Neural cell (in vitro differentiated cells): ENCODE data around the gene FAM161B. TPM values are rescaled to one million over a fixed set of nuclear protein-coding genes. Genes with fewer than 3 reads are reported as not detected.

ENCODE experiments used
- H2AFZ ChIP-seq: fragments of 200-600, 300-800 bp; sonication (generic), shearing (Covaris generic); 2 replicates; pipeline ENCODE4 v1.6.0; 2014; ENCODE audit warnings: low read depth, mild to moderate bottlenecking, antibody characterized with exemption, low read length, moderate library complexity
- H3F3A ChIP-seq: fragments of 200-600 bp; shearing (Covaris generic); 2 replicates; pipeline ENCODE4 v1.6.1; 2016; ENCODE audit warnings: mild to moderate bottlenecking, moderate library complexity, mixed read lengths, antibody characterized with exemption, low read length; ENCODE audit not compliant: insufficient read depth, poor library complexity, severe bottlenecking
- H3K27ac ChIP-seq: fragments of 200-600, 300-800 bp; sonication (generic), shearing (Covaris generic); 2 replicates; pipeline ENCODE4 v1.5.1; 2014; ENCODE audit warnings: mild to moderate bottlenecking, low read length, moderate library complexity
- H3K27me3 ChIP-seq: fragments of 300-800, 200-600 bp; sonication (generic), shearing (Covaris generic); 2 replicates; pipeline ENCODE4 v1.6.0; 2014; ENCODE audit warnings: mild to moderate bottlenecking, low read depth, low read length, moderate library complexity; ENCODE audit not compliant: insufficient read depth
- H3K36me3 ChIP-seq: fragments of 300-800, 200-600 bp; sonication (generic), shearing (Covaris generic); 2 replicates; pipeline ENCODE4 v1.5.1; 2014; ENCODE audit warnings: mild to moderate bottlenecking, antibody characterized with exemption, low read length, moderate library complexity; ENCODE audit not compliant: insufficient read depth
- H3K4me2 ChIP-seq: fragments of 300-800, 200-600 bp; sonication (generic), shearing (Covaris generic); 2 replicates; pipeline ENCODE4 v1.6.0; 2014; ENCODE audit warnings: mild to moderate bottlenecking, low read length
- H3K4me3 ChIP-seq: fragments of 300-800, 200-600 bp; sonication (generic), shearing (Covaris generic); 2 replicates; pipeline ENCODE4 v1.5.1; 2014; ENCODE audit warnings: mild to moderate bottlenecking, low read length, moderate library complexity
- H3K79me2 ChIP-seq: fragments of 200-600 bp; shearing (Covaris generic); replicated peaks from 2 replicates; pipeline ENCODE4 v1.6.0; 2014; ENCODE audit warnings: mild to moderate bottlenecking, low read length, moderate library complexity; ENCODE audit not compliant: insufficient read depth
- H3K9ac ChIP-seq: fragments of 300-800, 200-600 bp; sonication (generic), shearing (Covaris generic); 2 replicates; pipeline ENCODE4 v1.6.1; 2016; ENCODE audit warnings: mild to moderate bottlenecking, low read length, mixed read lengths
- H3K9me2 ChIP-seq: fragments of 200-600 bp; shearing (Covaris generic); 2 replicates; pipeline ENCODE4 v1.6.1; 2016; ENCODE audit warnings: mild to moderate bottlenecking, low read length, mixed read lengths; ENCODE audit not compliant: insufficient read depth
- H3K9me3 ChIP-seq: fragments of 200-600, 300-800 bp; sonication (generic), shearing (Covaris generic); 2 replicates; pipeline ENCODE4 v1.6.1; 2016; ENCODE audit warnings: mild to moderate bottlenecking, mixed run types, low read length, moderate library complexity, mixed read lengths
- H4K20me1 ChIP-seq: fragments of 200-600 bp; shearing (Covaris generic); 2 replicates; pipeline ENCODE4 v1.6.1; 2016; ENCODE audit warnings: mild to moderate bottlenecking, mixed run types; ENCODE audit not compliant: insufficient read depth
- CTCF ChIP-seq: fragments of 450-650 bp; IDR thresholded peaks from 2 replicates; pipeline ENCODE4 v1.5.1; 2014; ENCODE audit warnings: antibody characterized with exemption, mild to moderate bottlenecking, moderate library complexity; ENCODE audit not compliant: poor library complexity, severe bottlenecking
- EP300 ChIP-seq: fragments of 450-650 bp; conservative IDR thresholded peaks from 2 replicates; pipeline ENCODE4 v1.6.1; 2014; ENCODE audit warnings: antibody characterized with exemption, mild to moderate bottlenecking, moderate library complexity; ENCODE audit not compliant: poor library complexity, severe bottlenecking
- EZH2 ChIP-seq: fragments of 200-600, 300-800 bp; shearing (Covaris generic), sonication (generic); IDR thresholded peaks from 2 replicates; pipeline ENCODE4 v1.6.1; 2014; ENCODE audit warnings: antibody characterized with exemption, low read length, borderline replicate concordance, mild to moderate bottlenecking; ENCODE audit not compliant: insufficient read depth, poor library complexity, severe bottlenecking
- RAD21 ChIP-seq: fragments of 450-650 bp; conservative IDR thresholded peaks from 2 replicates; pipeline ENCODE4 v1.6.1; 2014; ENCODE audit warnings: antibody characterized with exemption, mild to moderate bottlenecking, moderate library complexity
- REST ChIP-seq: IDR thresholded peaks from 2 replicates; pipeline ENCODE4 v1.6.1; 2012; ENCODE audit warnings: borderline replicate concordance
- SMC3 ChIP-seq: fragments of 450-650 bp; conservative IDR thresholded peaks from 2 replicates; pipeline ENCODE4 v1.6.1; 2014; ENCODE audit warnings: antibody characterized with exemption, mild to moderate bottlenecking, moderate library complexity; ENCODE audit not compliant: poor library complexity
- TAF1 ChIP-seq: IDR thresholded peaks from 2 replicates; pipeline ENCODE4 v1.6.1; 2012; ENCODE audit warnings: low read depth
- polyA plus RNA-seq: library from polyadenylated mRNA; depleted of rRNA; stranded (reverse); fragments of >200 nt; gene quantifications from 2 replicates; pipeline ENCODE4 v1.2.3, GENCODE V29; 2014
- small RNA-seq, 3 experiments: library from RNA; depleted of rRNA; stranded (forward); fragments of <200 nt; gene quantifications; one replicate each; pipeline ENCODE3, GENCODE V24; 2012

Gene FAM161B
- polyA plus RNA-seq, 1 donor from 2014 or later = 12.2 TPM

GRCh38 chr14:73884438-73885190, 65.3 kb downstream of the FAM161B start:
- H3K9ac ChIP-seq = no peak overlapping the region
- no peaks in the 10 kb centered on the region for H3K36me3 ChIP-seq
- no peak overlapping the region for H2AFZ ChIP-seq
- H3K79me2 ChIP-seq = peaks cover 32% of the 10 kb centered on the region
- TF ChIP-seq TAF1 (no peak), EZH2 (no peak), SMC3 (no peak), EP300 (no peak), CTCF (no peak), RAD21 (no peak), REST (no peak)
- no peak overlapping the region for H3K4me2 ChIP-seq
- no peak overlapping the region for H3K27ac ChIP-seq
- no peaks in the 10 kb centered on the region for H4K20me1 ChIP-seq
- H3K4me3 ChIP-seq = no peak overlapping the region
- H3K9me2 ChIP-seq = no peaks in the 10 kb centered on the region
- peaks cover 6% of the 10 kb centered on the region for H3F3A ChIP-seq
- H3K9me3 ChIP-seq = no peaks in the 10 kb centered on the region
- H3K27me3 ChIP-seq = no peaks in the 10 kb centered on the region

Small RNA genes within 50 kb of the gene (small RNA-seq; reads per million reads assigned to genes)
- gene RF00019 = 0 to 1.2 (median 0) reads per million in 3 experiments

Other genes starting within 250 kb of the FAM161B start
- gene PNMA1, start 235.7 kb downstream of the FAM161B start, polyA plus RNA-seq = 191 and 205 TPM in 2 replicates
- gene PTGR2, start 98.3 kb downstream of the FAM161B start, polyA plus RNA-seq = 7.2 and 8.4 TPM in 2 replicates
- 63.5 and 73.7 TPM in 2 replicates for gene ZNF410, start 63.2 kb downstream of the FAM161B start, polyA plus RNA-seq
- 82.3 and 95.6 TPM in 2 replicates for gene COQ6, start 208 bp upstream of the FAM161B start, polyA plus RNA-seq
- gene ENTPD5, start 69.2 kb upstream of the FAM161B start, polyA plus RNA-seq = 3.7 and 5.7 TPM in 2 replicates
- gene BBOF1, start 69.3 kb upstream of the FAM161B start, polyA plus RNA-seq = 47.7 and 51.4 TPM in 2 replicates
- 11.1 and 16.8 TPM in 2 replicates for gene ALDH6A1, start 134.4 kb upstream of the FAM161B start, polyA plus RNA-seq
- 50.8 and 57.9 TPM in 2 replicates for gene LIN52, start 134.9 kb upstream of the FAM161B start, polyA plus RNA-seq